ENCODE results near the gene GATA1.

GATA1 gene

GRCh38 chrX:48785540-48786214, 713 bp upstream of the GATA1 start:
- ATAC-seq: no peak
- no peak for TF ChIP-seq TOX (CRISPR knock-in tag; IDR thresholded peaks at IDR 0.05; ENCODE audit: borderline replicate concordance)
- TF ChIP-seq CREB5 (CRISPR knock-in tag; IDR thresholded peaks at IDR 0.05; ENCODE audit: low read depth): no peak
- no peak for TF ChIP-seq ARNTL (CRISPR knock-in tag; IDR thresholded peaks at IDR 0.05; ENCODE audit: borderline replicate concordance, low read depth)
- TF ChIP-seq ESRRG (CRISPR knock-in tag; IDR thresholded peaks at IDR 0.05): no peak
- TF ChIP-seq SNAI2 (CRISPR knock-in tag; IDR thresholded peaks at IDR 0.05): no peak
- no peak for TF ChIP-seq TSHZ2 (CRISPR knock-in tag; IDR thresholded peaks at IDR 0.05)
- no peak for TF ChIP-seq BACH2 (CRISPR knock-in tag; IDR thresholded peaks at IDR 0.05; ENCODE audit: borderline replicate concordance)
- no peak for TF ChIP-seq POU6F1 (CRISPR knock-in tag; IDR thresholded peaks at IDR 0.05; ENCODE audit: borderline replicate concordance, low read depth)
- no peak for TF ChIP-seq ZFP3 (CRISPR knock-in tag; IDR thresholded peaks at IDR 0.05)
- TF ChIP-seq ZNF565 (CRISPR knock-in tag; conservative IDR thresholded peaks at IDR 0.05; ENCODE audit: low read depth): no peak
- TF ChIP-seq PATZ1 (CRISPR knock-in tag; IDR thresholded peaks at IDR 0.05; ENCODE audit: borderline replicate concordance): no peak
- no peak for TF ChIP-seq OSR1 (CRISPR knock-in tag; IDR thresholded peaks at IDR 0.05)
- TF ChIP-seq CSDC2 (CRISPR knock-in tag; IDR thresholded peaks at IDR 0.05): no peak
- no peak for TF ChIP-seq GLIS3 (CRISPR knock-in tag; IDR thresholded peaks at IDR 0.05)
- TF ChIP-seq ZFP30 (CRISPR knock-in tag; IDR thresholded peaks at IDR 0.05): no peak

- TF ChIP-seq CSDC2 (CRISPR knock-in tag; IDR thresholded peaks at IDR 0.05) (no peak), ZNF8 (CRISPR knock-in tag; IDR thresholded peaks at IDR 0.05) (no peak), PATZ1 (CRISPR knock-in tag; IDR thresholded peaks at IDR 0.05; ENCODE audit: borderline replicate concordance) (no peak), GLIS3 (CRISPR knock-in tag; IDR thresholded peaks at IDR 0.05) (no peak), POU6F1 (CRISPR knock-in tag; IDR thresholded peaks at IDR 0.05; ENCODE audit: borderline replicate concordance, low read depth) (no peak), CSRNP3 (CRISPR knock-in tag; IDR thresholded peaks at IDR 0.05) (no peak), OSR1 (CRISPR knock-in tag; IDR thresholded peaks at IDR 0.05) (no peak), TCF4 (CRISPR knock-in tag; IDR thresholded peaks at IDR 0.05; ENCODE audit: borderline replicate concordance) (no peak), ZNF70 (CRISPR knock-in tag; IDR thresholded peaks at IDR 0.05) (no peak), CREB5 (CRISPR knock-in tag; IDR thresholded peaks at IDR 0.05; ENCODE audit: low read depth) (no peak), ESRRG (CRISPR knock-in tag; IDR thresholded peaks at IDR 0.05) (no peak)
- ATAC-seq: no peak
Measured at GRCh38 chrX:48786825-48787504, 575 bp downstream of the GATA1 start.

Data from SK-N-SH treated with all-trans-retinoic acid at 6 μM for 48 hours (cell line).